Activated naive CD4-positive, alpha-beta T cell (primary cell): Measurements from ENCODE around the gene FNDC3B.
"Not testable (repeated sequence)": the region's sequence is repeated elsewhere in the genome, so short reads cannot be mapped to it uniquely, and the experiment has no call there.

Experiments
- DNase-seq, 4 experiments: peaks; one replicate each; lab custom pipeline; 2025; lab: John Stamatoyannopoulos, UW

Gene FNDC3B

DNA sequence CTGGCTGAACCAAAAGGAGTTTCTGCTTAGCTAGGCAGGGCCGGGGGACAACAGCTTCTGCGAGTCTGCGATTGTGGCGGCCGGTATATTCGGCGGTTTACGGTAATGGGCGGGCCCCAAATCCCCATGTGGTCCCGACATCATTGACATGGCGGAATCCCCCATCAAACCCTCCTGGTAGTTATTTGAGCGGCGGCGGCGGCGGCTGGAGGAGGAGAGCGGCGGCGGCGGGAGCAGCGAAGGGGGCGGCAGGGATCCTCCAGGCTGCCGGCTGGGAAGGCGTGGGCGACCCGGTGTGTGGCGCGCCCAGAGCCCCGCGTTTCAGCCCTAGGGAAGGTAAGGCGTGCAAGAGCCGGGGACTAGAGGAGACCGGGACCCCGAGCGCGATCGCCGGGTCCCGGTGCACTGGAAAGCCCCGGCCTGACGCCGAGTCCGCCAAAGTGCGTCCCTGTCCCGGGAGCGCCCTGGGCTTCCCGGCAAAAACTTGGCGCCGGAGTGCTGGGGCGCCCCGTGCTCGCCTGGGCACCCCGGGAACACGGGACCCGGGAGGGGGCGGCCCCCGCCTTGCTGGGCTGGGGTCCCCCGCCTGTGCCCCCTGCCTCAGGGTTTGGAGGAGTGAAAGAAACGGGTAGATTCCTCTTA, at the start of gene FNDC3B:
Gene FNDC3B, plus strand, starts transcription at position 143 of the 642 bp plus-strand sequence. CDS start 72,902 bp downstream, outside the sequence.
- peak; percentile 62 to 88 (median 80) for DNase-seq

DNA sequence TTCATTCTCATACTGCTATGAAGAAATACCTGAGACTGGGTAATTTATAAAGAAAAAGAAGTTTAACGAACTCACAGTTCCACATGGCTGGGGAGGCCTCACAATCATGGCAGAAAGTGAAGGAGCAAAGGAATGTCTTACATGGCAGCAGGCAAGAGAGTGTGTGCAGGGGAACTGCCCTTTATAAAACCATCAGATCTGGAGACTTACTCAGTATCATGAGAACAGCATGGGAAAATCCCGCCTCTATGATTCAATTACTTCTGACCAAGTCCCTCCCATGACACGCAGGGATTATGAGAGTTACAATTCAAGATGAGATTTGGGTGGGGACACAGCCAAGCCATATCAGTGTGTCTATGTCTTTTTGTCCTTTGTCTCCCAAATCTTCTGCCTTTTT, 49.1 kb upstream of the FNDC3B start:
- DNase-seq: not testable (repeated sequence)

DNA sequence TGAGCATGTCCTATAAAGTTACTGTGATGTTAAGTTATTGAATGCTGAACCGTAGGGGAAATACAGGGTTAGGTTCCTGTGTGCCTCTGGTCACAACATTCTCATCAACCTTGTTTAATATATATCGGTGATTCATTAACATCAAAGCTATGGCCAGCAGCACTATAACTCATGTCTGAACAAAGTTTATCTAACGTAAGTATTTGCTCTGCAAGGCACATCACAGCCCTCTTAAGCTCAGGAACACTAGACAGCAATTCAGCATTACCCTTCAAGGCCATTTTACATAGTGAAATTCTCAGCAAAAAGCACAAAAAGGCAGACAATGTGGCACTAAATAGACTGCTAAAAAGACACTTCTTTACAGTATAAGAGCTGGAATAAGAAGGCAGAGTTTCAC, 48.2 kb upstream of the FNDC3B start:
- no peak for DNase-seq

DNA sequence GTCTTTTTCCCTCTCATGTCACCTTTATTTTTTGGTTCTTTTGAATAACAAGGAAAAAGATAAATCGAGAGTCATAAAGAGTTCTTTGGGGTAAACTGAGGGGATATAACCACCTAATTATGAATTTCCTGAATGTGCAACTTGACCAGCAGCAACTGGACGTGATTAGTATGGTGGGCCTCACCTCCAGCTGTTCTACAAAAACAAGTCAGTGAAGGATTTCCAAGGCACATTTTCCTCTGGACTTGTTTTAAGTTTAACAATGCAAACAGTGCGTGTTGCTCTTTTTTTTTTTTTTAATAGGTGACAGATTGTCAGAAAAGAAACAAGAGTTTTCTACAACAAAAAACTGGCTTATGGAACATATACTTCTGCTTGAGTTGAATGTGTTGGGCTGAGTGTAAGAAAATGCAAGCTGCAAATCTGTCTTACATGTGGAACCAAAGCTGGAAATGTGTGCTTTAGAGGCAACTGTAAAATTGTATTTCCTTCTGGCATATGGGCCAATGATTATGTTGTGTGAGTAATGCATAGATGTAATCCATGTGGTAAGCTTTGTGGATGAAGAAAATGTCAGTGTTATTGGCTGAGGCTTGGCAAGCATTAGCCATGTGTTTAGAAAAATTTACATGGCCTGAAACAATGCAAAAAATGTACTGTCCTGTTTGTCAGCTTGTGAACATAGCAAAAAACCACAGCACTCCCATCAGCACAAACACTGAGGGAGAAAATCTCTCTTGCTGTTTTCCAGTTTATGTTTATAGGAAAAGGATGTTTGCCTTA, 44.5 kb upstream of the FNDC3B start:
- no peak for DNase-seq

DNA sequence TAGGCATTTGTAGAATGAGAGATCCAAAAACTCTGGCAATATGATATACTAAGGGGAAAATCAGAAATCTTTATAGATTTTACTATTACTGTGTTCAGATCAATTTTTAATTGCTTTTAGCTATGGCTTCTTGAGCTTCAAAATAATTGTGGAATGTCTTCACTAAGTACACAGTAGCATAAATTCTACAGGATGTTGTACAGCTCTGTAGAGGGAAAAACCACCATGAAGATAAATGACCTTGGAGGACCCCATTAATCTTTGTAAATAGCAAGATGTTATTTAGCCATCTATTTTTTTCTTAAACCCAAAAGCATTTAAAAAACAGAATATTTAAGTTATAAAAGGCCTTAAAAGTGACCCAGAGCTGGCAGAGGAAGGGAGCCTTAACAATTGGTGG, 43.9 kb upstream of the FNDC3B start:
- no peak for DNase-seq

DNA sequence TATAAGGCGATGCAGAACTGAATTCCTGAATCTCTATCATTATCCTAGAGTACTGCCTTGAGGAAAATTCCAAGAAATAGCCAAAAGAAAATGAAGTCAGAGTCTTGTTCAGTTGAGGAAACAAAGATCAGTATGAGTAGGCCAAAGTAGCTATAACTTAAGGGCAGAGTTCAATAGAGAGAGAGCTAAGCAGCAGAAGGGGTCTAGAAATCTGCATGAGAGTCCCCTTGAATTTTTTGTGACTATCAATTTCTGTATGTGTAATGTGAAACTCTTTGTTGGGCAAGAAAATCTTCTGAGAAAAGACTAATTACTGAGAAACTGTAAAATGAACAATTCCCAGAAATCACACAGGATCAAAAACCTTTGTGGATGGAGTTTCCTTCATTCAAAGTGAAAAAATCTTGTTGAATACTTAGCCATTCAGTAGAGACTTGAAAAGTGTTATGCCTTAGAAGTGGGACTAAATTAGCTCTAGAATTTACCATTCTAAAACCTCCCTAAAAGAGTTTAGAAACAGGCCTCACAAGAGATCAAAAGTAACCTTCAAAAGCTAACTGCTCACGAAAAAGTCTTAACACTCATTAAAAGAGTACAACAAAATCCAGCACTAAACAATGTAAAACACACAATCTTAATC, 43.1 kb upstream of the FNDC3B start:
- DNase-seq: no peak

DNA sequence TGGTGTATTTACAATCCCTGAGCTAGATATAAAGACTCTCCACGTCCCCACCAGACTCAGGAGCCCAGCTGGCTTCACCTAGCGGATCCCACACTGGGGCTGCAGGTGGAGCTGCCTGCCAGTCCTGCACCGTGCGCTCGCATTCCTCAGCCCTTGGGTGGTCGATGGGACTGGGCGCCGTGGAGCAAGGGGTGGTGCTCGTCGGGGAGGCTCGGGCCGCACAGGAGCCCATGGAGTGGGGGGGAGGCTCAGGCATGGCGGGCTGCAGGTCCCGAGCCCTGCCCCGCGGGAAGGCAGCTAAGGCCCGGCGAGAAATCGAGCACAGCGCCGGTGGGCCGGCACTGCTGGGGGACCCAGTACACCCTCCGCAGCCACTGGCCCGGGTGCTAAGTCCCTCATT, 40.6 kb upstream of the FNDC3B start:
- DNase-seq: not testable (repeated sequence)

DNA sequence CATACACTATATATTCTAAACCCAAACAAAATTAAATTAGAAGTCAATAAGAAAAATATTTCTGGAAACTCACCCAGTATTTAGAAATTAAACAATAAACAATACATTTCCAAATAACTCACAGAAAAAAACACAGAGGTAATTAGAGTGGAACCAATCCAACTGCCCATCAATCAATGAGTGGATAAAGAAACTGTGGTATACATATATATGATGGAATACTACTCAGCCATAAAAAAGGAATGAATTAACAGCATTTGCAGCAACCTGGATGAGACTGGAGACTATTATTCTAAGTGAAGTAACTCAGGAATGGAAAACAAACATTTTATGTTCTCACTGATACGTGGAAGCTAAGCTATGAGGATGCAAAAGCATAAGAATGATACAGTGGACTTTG, 37.8 kb upstream of the FNDC3B start:
- DNase-seq: not testable (repeated sequence)

DNA sequence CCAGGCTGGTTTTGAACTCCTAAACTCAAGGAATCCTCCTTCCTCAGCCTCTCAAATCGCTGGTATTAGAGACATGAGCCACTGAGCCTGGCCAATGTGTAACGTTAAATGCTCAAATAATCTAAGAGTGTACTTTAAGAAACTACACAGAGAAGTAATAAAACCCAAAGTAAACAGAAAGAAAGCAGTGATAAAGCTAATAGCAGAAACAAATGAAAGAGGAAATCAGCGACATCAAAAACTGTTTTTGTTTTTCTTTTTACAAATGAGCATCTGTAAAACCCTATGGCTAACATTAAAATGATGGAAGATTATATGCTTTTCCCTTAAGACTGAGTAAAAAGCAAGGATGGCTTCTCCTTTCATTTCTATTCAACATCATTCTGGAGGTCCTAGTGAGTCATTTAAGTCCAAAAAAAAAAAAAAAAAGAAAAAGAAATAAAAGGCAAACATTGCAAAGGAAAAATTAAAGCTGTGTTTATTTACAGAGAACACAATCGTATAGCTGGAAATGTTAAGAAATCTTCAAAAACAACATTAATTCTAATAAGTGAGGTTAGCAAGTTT, 36.8 kb upstream of the FNDC3B start:
- no peak for DNase-seq

DNA sequence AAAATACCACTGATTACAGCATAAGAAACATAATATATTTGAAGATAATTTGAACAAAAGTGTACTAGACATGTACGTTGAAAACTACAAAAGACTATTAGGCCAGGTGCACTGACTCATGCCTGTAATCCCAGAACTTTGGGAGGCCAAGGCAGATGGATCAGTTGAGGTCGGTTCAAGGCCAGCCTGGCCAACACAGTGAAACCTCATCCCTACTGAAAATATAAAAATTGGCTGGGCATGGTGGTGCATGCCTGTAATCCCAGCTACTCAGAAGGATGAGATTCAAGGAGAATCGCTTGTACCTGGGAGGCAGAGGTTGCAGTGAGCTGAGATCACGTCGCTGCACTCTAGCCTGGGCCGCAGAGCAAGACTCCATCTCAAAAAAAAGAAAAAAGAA, 36.2 kb upstream of the FNDC3B start:
- no peak for DNase-seq

DNA sequence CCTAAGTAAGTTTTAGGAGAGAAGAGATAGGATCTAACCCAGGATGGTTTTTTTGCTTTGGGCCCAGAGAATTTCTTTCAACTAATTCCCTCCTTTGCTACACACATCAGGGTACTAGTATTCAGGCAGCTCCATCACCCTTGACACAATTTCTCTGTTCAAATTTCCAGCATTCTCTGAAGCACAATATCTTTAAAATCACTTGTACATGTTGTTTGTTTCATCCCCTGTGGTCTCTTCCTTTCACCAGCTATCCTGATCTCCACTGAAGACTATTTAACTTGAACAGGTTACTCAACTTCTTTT, 32.4 kb upstream of the FNDC3B start:
- no peak for DNase-seq

DNA sequence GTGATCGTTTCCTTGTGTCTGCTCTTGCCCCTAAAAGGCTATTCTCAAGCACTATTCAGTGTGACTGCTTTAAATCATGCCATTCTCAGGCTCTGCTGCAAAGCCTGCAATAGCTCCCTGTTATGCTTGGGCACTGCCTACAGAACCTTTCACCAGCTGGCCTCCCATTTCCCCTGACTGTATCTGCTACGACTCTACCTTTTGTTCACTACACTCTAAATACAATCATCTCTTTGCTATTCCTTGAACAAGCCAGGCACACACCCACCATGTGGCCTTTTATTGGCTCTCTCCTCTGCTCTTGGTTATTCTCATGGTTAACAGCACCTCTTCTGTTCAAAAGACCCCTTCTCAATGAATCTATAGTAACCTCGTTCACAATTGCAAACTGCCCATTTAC, 29.6 kb upstream of the FNDC3B start:
- no peak for DNase-seq

DNA sequence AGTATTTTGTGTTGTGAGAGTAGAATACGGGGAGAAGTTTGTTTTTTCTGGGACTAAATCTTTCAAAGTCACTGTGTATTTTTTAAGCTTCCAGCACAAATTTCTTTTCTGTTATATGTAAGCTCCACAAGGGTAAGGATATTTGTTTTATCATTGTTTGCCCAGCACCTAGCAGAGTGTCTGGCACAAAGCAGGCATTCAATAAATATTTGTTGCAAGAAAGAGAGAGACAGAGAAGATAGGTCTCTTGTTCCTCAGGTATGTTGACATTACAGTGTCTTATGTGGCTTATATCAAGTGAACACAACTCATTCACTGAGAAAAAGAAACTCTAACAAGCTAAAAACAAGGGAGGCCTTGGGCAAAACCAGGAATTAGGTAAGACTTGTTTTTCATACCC, 26.6 kb upstream of the FNDC3B start:
- no peak for DNase-seq

DNA sequence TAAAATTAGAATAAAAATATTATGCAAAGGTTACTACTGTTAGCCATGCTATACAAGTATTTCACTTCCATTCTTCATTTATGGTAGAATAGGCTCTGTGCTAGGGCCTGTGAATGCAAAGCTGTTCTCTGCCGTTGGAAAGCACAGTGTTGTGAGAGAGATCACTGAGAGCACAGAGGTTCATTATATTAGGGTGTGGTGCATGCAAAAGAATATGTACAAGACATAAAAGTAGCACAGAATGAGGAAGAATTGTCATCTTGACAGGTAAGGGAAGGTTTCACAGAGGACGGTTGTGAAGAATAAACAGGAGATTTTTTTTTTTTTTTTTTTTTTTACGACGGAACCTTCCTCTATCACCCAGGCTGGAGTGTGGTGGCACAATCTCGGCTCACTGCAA, 25.2 kb upstream of the FNDC3B start:
- no peak for DNase-seq

DNA sequence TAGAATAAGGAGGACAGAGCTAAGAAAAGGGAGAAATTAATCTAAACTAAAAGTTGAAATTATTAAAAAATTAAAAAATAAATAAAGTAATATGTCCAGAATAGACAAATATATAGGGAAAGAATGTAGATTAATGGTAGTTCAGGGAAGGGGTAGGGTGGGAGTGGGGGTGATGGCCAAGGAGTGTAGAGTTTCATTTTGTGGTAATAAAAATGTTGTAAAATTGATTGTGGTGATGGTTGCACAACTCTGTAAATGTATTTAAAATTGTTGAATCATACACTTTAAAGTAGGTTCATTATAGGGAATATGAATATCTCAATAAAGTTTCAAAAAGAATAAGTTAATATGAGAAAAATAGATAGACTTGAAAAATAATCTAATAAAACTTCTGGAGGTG, 21.0 kb upstream of the FNDC3B start:
- DNase-seq: no peak

DNA sequence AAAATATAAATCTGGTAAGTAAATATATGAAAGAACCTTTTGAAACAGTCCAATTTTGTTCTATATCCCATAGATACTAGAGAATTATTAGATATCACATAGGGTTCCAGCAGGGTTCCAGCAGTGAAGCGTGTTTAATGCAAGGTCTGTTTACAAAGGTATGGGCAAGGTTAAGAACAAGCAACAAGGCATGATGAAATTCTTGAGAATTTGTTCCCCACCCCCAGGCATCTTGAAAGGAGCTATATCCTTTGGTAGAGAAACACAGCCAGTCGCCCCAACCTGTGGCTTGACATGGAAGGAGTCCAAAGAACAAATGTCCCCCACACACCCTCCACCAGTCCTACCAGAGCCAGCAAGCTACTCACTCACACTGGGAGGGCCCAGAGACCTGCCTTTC, 18.6 kb upstream of the FNDC3B start:
- no peak for DNase-seq

DNA sequence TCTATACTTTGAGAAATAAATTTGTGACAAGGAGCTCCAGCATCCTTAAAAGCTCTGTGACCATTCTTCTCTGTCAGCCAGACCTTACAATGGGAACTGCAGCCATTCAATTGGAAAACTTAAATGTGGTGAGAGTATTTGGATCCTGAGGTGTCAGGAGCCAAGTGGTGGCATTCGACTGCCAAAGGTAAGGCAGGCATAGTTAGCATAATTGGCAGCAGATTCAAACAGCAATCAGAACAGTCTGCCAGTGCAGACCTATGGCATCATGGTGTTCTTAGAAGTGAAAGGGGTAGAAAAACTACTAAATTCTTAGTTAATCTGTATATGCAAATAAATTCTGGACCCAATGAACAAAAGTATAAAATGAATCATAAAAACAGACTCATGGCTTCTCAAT, 18.2 kb upstream of the FNDC3B start:
- no peak for DNase-seq

DNA sequence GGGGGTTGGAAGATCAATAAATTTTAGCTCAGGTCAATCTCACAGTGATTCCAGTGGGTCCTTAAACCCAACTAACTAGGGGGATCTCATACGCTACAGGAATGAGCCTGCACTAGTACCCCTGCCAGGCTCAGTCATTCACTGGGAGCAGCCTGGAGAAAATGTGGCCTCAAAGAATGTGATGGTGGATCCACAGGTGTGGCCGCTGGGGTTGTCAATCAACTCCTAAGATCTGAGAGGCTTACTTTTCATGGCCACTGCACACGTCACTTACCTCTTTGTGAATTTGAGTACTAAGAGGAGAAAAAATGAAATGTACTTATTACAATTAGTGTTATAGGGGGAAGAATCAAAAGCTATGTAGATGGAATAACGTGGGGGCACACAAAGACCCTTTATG, 17.5 kb upstream of the FNDC3B start:
- DNase-seq: no peak

DNA sequence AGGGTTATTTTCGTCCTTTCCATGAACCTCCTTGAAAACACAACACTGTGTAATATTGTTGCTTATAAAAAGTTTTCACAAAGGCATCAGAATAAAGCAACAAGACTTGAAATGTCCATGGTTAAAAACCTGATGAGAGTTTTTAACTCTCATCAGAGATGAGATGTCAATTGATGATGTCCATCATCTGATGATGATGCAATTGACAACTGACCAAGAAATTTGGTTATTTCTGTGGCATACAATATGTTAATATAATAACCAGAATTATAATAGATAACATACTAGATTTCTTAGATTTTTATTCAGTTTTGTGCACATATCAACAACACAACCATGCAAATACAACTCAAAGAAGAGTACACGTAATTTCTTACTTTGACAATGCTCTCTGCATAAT, 15.5 kb upstream of the FNDC3B start:
- DNase-seq: no peak

DNA sequence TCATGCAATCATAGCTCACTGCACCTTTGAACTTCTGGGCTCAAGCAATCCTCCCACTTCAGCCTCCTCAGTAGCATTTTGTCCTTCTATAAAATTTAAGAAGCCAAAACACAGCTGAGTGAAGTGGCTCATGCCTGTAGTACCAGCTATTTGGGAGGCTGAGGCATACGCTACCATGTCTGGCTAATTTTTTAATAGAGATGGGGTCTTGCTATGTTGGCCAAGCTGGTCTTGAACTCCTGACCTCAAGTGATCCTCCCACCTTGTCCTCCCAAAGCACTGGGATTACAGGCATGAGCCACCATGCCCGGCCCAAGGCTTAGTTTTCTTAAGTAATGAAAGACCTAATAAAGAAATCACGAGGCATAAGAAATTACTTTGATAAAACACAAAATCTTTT, 14.7 kb upstream of the FNDC3B start:
- DNase-seq: no peak

DNA sequence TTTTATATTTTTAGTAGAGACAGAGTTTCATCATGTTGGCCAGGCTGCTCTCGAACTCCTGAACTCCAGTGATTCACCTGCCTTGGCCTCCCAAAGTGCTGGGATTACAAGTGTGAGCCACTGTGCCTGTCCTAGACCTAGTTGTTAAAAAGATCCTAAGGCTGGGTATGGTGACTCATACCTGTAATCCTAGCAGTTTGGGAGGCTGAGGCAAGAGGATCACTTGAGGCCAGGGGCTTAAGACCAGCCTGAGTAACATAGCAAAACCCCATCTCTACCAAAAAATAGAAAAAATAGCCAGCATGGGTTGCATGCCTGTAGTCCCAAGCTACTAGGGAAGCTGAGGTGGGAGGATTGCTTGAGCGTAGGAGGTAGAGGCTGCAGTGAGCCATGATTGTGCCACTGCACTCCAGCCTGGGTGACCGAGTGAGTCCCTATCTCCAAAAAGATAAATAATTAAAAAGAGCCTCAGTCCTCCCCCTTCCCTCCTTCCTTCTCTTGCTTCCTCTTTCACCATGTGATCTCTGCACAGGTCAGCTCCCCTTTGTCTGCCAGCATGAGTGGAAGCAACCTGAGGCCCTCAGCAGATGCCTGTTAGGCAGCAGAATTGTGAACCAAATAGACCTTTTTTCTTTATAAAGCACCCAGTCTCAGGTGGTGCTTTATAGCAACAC, 9.8 kb upstream of the FNDC3B start:
- no peak for DNase-seq

DNA sequence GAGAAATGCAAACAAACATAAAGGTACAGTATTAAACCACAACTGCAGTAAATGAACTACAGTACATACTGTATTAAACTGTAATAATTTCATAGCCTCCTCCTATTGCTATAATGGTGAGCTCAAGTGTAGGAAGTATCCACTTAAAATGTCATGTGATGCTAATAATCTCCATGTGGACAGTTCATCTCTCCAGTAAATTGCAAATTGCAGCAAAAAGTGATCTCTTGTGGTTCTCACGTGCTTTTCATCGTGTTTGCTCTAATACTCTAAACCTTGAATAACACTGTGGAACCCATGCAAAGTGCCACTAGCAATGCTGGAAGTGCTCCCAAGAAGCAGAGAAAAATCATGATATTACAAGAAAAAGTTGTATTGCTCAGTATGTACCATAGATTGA, 9.2 kb upstream of the FNDC3B start:
- no peak for DNase-seq

DNA sequence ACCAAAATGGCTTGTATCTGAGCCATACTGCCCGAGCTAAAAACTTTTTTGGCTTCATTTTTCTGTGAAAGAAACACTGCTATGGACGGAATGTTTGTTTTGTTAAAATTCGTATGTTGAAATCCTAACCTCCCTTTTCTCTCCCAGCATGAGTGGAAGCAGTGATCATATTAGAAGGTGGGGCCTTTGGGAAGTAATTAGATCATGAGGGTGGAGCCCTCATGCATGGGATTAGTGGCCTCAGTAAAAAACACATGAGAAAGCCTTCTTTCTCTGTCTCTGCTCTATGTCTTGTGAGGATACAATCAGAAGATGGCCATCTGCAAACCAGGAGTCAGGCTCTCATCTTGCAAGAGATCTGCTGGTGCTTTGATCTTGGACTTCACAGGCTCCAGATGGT, 7.4 kb upstream of the FNDC3B start:
- DNase-seq: no peak
